K562 (cell line): ENCODE data around the gene PHACTR3.

Experiments used
- POLR2A ChIP-seq: fragments of 450-650 bp; conservative IDR thresholded peaks from 2 replicates; pipeline ENCODE4 v1.6.1; 2016
- PRPF4 ChIP-seq: fragments of 200-400 bp; formaldehyde crosslinking; IDR thresholded peaks from one replicate; pipeline ENCODE4 v1.6.1; 2017; ENCODE audit warnings: low read length, low read depth, mild to moderate bottlenecking; ENCODE audit not compliant: insufficient read depth, poor library complexity, severe bottlenecking
- RAD21 ChIP-seq, 2 experiments: fragments of 250-450 bp in 1 of 2; fragments of 450-650 bp in 1 of 2; sonication (Bioruptor Pico) in 1 of 2; formaldehyde crosslinking in 1 of 2; IDR thresholded peaks in 1 of 2; conservative IDR thresholded peaks in 1 of 2; 2 replicates each; pipeline versions ENCODE4 v1.4.0 to v1.8.0; 2020 to 2022; ENCODE audit warnings: mild to moderate bottlenecking in 2 of 2, moderate library complexity in 1 of 2
- SETDB1 ChIP-seq: IDR thresholded peaks from one replicate; pipeline ENCODE4 v1.6.1; 2012; ENCODE audit warnings: low read length, control low read depth, inconsistent platforms
- SMARCA4 ChIP-seq: fragments of 450-650 bp; IDR thresholded peaks from 2 replicates; pipeline ENCODE4 v1.6.1; 2016
- TBP ChIP-seq: optimal IDR thresholded peaks from 2 replicates; pipeline ENCODE3; 2011; ENCODE audit warnings: low read depth, low read length, improper control_type of control experiment
- ZFP36 ChIP-seq: fragments of 150-350 bp; IDR thresholded peaks from 2 replicates; pipeline ENCODE4 v1.6.1; 2018; ENCODE audit warnings: low read length, low read depth; ENCODE audit not compliant: partially characterized antibody
- TF ChIP-seq, protein P1 (sequence below), 3 experiments: IDR thresholded peaks in 2 of 3; conservative IDR thresholded peaks in 1 of 3; 2 replicates each; pipeline ENCODE4 v1.5.1; 2011 to 2012; ENCODE audit warnings: low read length in 3 of 3, mild to moderate bottlenecking in 3 of 3, control low read depth in 2 of 3, improper control_type of control experiment in 1 of 3, inconsistent platforms in 1 of 3, low read depth in 1 of 3, mixed read lengths in 1 of 3, moderate library complexity in 1 of 3; ENCODE audit not compliant: insufficient read depth in 2 of 3

- TF ChIP-seq POLR2A (no peak), RAD21 (CRISPR knock-in tag; conservative IDR thresholded peaks at IDR 0.05 in 1 of 2, IDR thresholded peaks at IDR 0.05 in 1 of 2) (no peak), PRPF4 (no peak), ZFP36 (no peak), SETDB1 (no peak), SMARCA4 (no peak), TBP (no peak)
- TF ChIP-seq, protein P1, sequence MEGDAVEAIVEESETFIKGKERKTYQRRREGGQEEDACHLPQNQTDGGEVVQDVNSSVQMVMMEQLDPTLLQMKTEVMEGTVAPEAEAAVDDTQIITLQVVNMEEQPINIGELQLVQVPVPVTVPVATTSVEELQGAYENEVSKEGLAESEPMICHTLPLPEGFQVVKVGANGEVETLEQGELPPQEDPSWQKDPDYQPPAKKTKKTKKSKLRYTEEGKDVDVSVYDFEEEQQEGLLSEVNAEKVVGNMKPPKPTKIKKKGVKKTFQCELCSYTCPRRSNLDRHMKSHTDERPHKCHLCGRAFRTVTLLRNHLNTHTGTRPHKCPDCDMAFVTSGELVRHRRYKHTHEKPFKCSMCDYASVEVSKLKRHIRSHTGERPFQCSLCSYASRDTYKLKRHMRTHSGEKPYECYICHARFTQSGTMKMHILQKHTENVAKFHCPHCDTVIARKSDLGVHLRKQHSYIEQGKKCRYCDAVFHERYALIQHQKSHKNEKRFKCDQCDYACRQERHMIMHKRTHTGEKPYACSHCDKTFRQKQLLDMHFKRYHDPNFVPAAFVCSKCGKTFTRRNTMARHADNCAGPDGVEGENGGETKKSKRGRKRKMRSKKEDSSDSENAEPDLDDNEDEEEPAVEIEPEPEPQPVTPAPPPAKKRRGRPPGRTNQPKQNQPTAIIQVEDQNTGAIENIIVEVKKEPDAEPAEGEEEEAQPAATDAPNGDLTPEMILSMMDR (IDR thresholded peaks at IDR 0.05 in 2 of 3, conservative IDR thresholded peaks at IDR 0.05 in 1 of 3; ENCODE audit: insufficient read depth in 2 of 3, low read depth in 1 of 3, low read length in 3 of 3) = no peak
These were observed 226.3 kb downstream of the PHACTR3 start for GRCh38 chr20:59830665-59831023.
